Heart left ventricle (tissue), 16 donors: Measurements from ENCODE around the gene GRIA1. TPM values are rescaled to one million over a fixed set of nuclear protein-coding genes. Genes with fewer than 3 reads are reported as not detected.

ENCODE experiments used
- ATAC-seq, 4 donors: fragments of 200-7000 bp; cut with Tn5 transposase; one replicate each; pipeline ENCODE4 v1.9.1; 2020 to 2022; ENCODE audit warnings: moderate library complexity in 4 of 4, mild to moderate bottlenecking in 3 of 4, moderate number of reproducible peaks in 1 of 4
- DNase-seq, 5 donors: peaks; one replicate each; pipeline ENCODE4 v3.0.0-alpha.2; 2020
- H3K27ac ChIP-seq, 12 donors: fragments of 200-600 bp; sonication (generic) in 4 of 12; one replicate each; pipeline versions ENCODE4 v1.5.0 to v1.8.0; 2016 to 2022; ENCODE audit warnings: mild to moderate bottlenecking in 2 of 12
- H3K27me3 ChIP-seq, 9 donors: fragments of 200-600 bp; sonication (generic) in 2 of 9; one replicate each; pipeline versions ENCODE4 v1.5.1 to v1.8.0; 2016 to 2022; ENCODE audit warnings: mild to moderate bottlenecking in 3 of 9
- H3K36me3 ChIP-seq, 9 donors: fragments of 200-600 bp; sonication (generic) in 2 of 9; one replicate each; pipeline versions ENCODE4 v1.5.0 to v1.8.0; 2018 to 2022; ENCODE audit warnings: mild to moderate bottlenecking in 2 of 9
- H3K4me1 ChIP-seq, 12 donors: fragments of 200-600 bp; sonication (generic) in 4 of 12; one replicate each; pipeline versions ENCODE4 v1.5.0 to v1.8.0; 2016 to 2022; ENCODE audit warnings: mild to moderate bottlenecking in 3 of 12
- H3K4me3 ChIP-seq, 12 donors: fragments of 200-600 bp; sonication (generic) in 4 of 12; one replicate each; pipeline versions ENCODE4 v1.5.0 to v1.8.0; 2017 to 2022; ENCODE audit warnings: mild to moderate bottlenecking in 9 of 12, moderate library complexity in 4 of 12
- H3K9me3 ChIP-seq, 12 donors: fragments of 200-600 bp; sonication (generic) in 4 of 12; one replicate each; pipeline versions ENCODE4 v1.5.0 to v1.8.0; 2016 to 2022; ENCODE audit warnings: mild to moderate bottlenecking in 1 of 12
- POLR2A ChIP-seq, 2 donors: fragments of 450-650 bp; IDR thresholded peaks; one replicate each; pipeline ENCODE4 v1.6.1; 2017; ENCODE audit warnings: antibody characterized with exemption in 2 of 2, mild to moderate bottlenecking in 2 of 2, moderate library complexity in 2 of 2
- WGBS, 4 donors: extraction: QIAGEN DNeasy Blood & Tissue Kit in 2 of 4; methylation state at CpG; one replicate each; pipeline versions ENCODE4 v1.1.5 to v1.1.7; 2013 to 2018; 5-methylcytosine and 5-hydroxymethylcytosine counted together
- intact Hi-C, 10 donors: fragments of 100-400 bp; cut with DNase I; formaldehyde crosslinking; loops; one replicate each; pipeline versions ENCODE4 v1.11.1 to v1.14.2; 2022
- polyA plus RNA-seq, 2 donors: library from polyadenylated mRNA; stranded (reverse); fragments of 200-250 nt; gene quantifications; one replicate each; pipeline ENCODE4 v1.2.3, GENCODE V29; 2013
- total RNA-seq, 9 donors: library from RNA; depleted of rRNA in 2 of 9; stranded (reverse); fragments of >200 nt in 2 of 9; fragmentation: NEBNext Ultra II Directional in 3 of 9; extraction: Animal tissue kit (Norgen Biotek cat#: 25700) in 3 of 9; gene quantifications; one replicate each; pipeline versions ENCODE4 v1.1.0 to v1.2.4, GENCODE V29; 2016 to 2023
- TF ChIP-seq, protein P1 (sequence below), 12 donors: fragments of 200-600 bp; sonication (generic) in 4 of 12; IDR thresholded peaks; one replicate each; pipeline versions ENCODE4 v1.5.0 to v1.8.0; 2018 to 2022; ENCODE audit warnings: antibody characterized with exemption in 12 of 12, mild to moderate bottlenecking in 5 of 12
- donor health status: ischemic (EF 13 %, LVEDD 7.1; RV severe dilation, severe dysfunction).
- donor health status: healthy with polysubstance abuse.
- donor health status: DM: no; HTN: yes; CAD: no.
- donor health status: DM: no; HTN: no; CAD: no.
- donor health status: ischemic (EF 25% LVEDD 6.9; RV normal size, moderate dysfunction).
- donor health status: ischemic (EF 25% LVEDD 5.7; RV mildly dilated, moderate dysfunction).
- donor health status: healthy.
- donor health status: DM: yes; HTN: yes; CAD: no.
- donor health status: ischemic (EF 35%, LVEDD 5.7; RV mildly dilated, moderate dysfunction).
- donor health status: nonischemic (EF 11% LVEDD 7.7; RV severe dilation, severe dysfunction).
- donor health status: DM: yes; HTN: yes; CAD: no.
- donor health status: PGD.
- donor health status: ischemic (EF 29% LVEDD 5.4; RV normal size, mild dysfunction).
- donor health status: nonischemic (EF 23%, LVEDD 6.1; RV moderate dilation, normal function).

The GRIA1 gene
- total and polyA plus RNA-seq, 11 donors, result 0.07 to 1.5 (median 0.37) TPM; not detected in 3

DNA sequence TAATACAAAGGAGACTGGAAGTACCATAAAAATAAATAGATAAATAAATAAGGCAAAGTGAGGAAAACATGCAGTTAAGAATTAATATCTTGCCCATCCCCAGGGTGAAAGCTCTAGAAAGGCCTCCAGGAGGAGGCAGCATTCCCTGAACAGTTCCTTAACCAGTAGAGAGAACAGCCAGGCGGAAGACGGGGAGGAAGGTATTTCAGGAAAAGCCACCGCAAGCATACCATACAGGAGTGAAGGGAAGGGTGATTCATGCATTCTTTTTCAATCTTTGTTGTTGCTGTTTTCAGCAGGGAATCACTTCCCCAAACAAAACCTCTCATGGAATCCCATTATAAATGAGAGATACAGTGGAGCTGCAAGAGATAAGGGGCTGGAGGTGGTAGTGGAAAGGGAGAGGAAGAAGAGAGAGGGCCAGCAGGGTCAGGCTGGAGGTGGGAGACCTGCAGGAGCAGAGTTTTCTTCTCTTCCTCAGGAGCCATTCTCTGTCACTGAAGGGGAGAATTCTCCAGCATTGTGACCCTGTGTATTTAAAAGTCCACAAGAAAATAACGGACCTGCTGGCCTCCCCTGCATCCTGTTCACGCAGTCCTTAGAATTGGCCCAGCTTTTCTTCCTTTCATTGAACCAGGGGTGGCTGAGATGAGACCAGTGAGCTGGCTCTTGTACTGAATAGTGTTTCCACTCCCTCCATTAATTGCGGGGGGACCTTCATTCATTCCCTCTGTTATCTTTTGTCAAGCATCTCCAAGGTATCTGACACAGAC, 292.3 kb downstream of the GRIA1 start:
- 47 to 49% (median 47%) methylated on average over 6 of the region's 6 CpGs for WGBS, 4 donors

DNA sequence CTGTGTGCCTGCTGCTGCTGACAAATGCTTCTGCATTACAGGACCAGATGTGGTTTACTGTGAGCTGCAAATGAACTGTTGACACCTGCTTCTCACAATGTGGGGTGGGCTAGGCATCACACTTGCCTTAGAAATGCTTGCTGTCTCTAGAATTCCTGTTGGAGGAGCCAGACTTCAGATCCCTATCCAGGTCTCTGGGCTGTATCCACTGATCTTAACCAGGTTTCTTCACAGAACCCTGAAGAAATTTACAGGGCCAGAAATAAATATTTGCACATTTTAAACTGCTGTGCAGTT, 292.8 kb downstream of the GRIA1 start:
- intact Hi-C loops, result no loop called here
- Histone ChIP-seq H3K27me3 (peaks cover 0 to 4% (median 0%) of the 10 kb centered on the region in 9 donors), H3K36me3 (no peaks in the 10 kb centered on the region), H3K27ac (no peak overlapping the region), H3K9me3 (no peaks in the 10 kb centered on the region), H3K4me3 (no peak overlapping the region), H3K4me1 (no peaks in the 10 kb centered on the region)
- TF ChIP-seq, protein P1, sequence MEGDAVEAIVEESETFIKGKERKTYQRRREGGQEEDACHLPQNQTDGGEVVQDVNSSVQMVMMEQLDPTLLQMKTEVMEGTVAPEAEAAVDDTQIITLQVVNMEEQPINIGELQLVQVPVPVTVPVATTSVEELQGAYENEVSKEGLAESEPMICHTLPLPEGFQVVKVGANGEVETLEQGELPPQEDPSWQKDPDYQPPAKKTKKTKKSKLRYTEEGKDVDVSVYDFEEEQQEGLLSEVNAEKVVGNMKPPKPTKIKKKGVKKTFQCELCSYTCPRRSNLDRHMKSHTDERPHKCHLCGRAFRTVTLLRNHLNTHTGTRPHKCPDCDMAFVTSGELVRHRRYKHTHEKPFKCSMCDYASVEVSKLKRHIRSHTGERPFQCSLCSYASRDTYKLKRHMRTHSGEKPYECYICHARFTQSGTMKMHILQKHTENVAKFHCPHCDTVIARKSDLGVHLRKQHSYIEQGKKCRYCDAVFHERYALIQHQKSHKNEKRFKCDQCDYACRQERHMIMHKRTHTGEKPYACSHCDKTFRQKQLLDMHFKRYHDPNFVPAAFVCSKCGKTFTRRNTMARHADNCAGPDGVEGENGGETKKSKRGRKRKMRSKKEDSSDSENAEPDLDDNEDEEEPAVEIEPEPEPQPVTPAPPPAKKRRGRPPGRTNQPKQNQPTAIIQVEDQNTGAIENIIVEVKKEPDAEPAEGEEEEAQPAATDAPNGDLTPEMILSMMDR (IDR thresholded peaks at IDR 0.05), result no peak
- TF ChIP-seq POLR2A (IDR thresholded peaks at IDR 0.05), result no peak
- ATAC-seq (no peak), DNase-seq (no peak)

More for the DNA sequence above, 292.3 kb downstream of the GRIA1 start:
- Histone ChIP-seq H3K4me1 (no peaks in the 10 kb centered on the region), H3K27me3 (peaks cover 0 to 4% (median 0%) of the 10 kb centered on the region in 9 donors), H3K36me3 (no peaks in the 10 kb centered on the region), H3K9me3 (no peaks in the 10 kb centered on the region), H3K27ac (no peak overlapping the region), H3K4me3 (no peak overlapping the region)
- TF ChIP-seq, protein P1 (IDR thresholded peaks at IDR 0.05), result no peak
- ATAC-seq (no peak), DNase-seq (no peak)
- intact Hi-C loops, result no loop called here

- intact Hi-C loops, result no loop called here
- TF ChIP-seq, protein P1 (IDR thresholded peaks at IDR 0.05), result no peak
- TF ChIP-seq POLR2A (IDR thresholded peaks at IDR 0.05), result no peak
- no peak overlapping the region for H3K27ac ChIP-seq
- WGBS, 4 donors, result 86 to 93% (median 89%) methylated on average over 3 of the region's 3 CpGs
- no peak for DNase-seq
- H3K4me1 ChIP-seq, result no peaks in the 10 kb centered on the region
- H3K9me3 ChIP-seq, result no peaks in the 10 kb centered on the region
- peaks cover 0 to 4% (median 0%) of the 10 kb centered on the region in 9 donors for H3K27me3 ChIP-seq
- no peaks in the 10 kb centered on the region for H3K36me3 ChIP-seq
- H3K4me3 ChIP-seq, result no peak overlapping the region
- no peak for ATAC-seq
Measured at GRCh38 chr5:153784277-153784676, 293.8 kb downstream of the GRIA1 start.

- Histone ChIP-seq H3K4me3 (no peak overlapping the region), H3K27me3 (no peaks in the 10 kb centered on the region), H3K9me3 (no peaks in the 10 kb centered on the region), H3K4me1 (no peaks in the 10 kb centered on the region), H3K27ac (no peak overlapping the region), H3K36me3 (no peaks in the 10 kb centered on the region)
- TF ChIP-seq POLR2A (IDR thresholded peaks at IDR 0.05), result no peak
- TF ChIP-seq, protein P1 (IDR thresholded peaks at IDR 0.05), result no peak
- 93 to 95% (median 94%) methylated on average over 2 of the region's 2 CpGs for WGBS, 4 donors
- intact Hi-C loops, result no loop called here
- no peak for DNase-seq
- ATAC-seq, result no peak
Measured at GRCh38 chr5:153791339-153791738, 300.9 kb downstream of the GRIA1 start.
